GM19023 (cell line): Measurements from ENCODE around the gene RING1.

Source experiments
- ATAC-seq: cut with Tn5 transposase; IDR thresholded peaks from one replicate; pipeline ENCODE4 v1.9.1; 2021; ENCODE audit warnings: mild to moderate bottlenecking, moderate library complexity; ENCODE audit not compliant: unreplicated experiment

Gene RING1

GRCh38 chr6:33237741-33238140 is 29.4 kb downstream of the RING1 start:
- no peak for ATAC-seq

GRCh38 chr6:33241968-33242367 is 33.7 kb downstream of the RING1 start:
- no peak for ATAC-seq

- ATAC-seq = no peak
Measured at GRCh38 chr6:33243476-33243875, 35.2 kb downstream of the RING1 start.

- ATAC-seq = no peak
Measured at GRCh38 chr6:33247977-33248642, 39.8 kb downstream of the RING1 start.

GRCh38 chr6:33248643-33248931 is 40.3 kb downstream of the RING1 start:
- ATAC-seq = no peak

- ATAC-seq = peak; percentile 90
Measured at GRCh38 chr6:33248932-33249731, 40.8 kb downstream of the RING1 start.

GRCh38 chr6:33249732-33250630 is 41.7 kb downstream of the RING1 start:
- no peak for ATAC-seq

GRCh38 chr6:33250731-33251130 is 42.4 kb downstream of the RING1 start:
- ATAC-seq = no peak

- no peak for ATAC-seq
Measured at GRCh38 chr6:33251395-33252012, 43.2 kb downstream of the RING1 start.

GRCh38 chr6:33252759-33253158 is 44.5 kb downstream of the RING1 start:
- ATAC-seq = no peak

- no peak for ATAC-seq
Measured at GRCh38 chr6:33254591-33254990, 46.3 kb downstream of the RING1 start.

GRCh38 chr6:33259032-33259431 is 50.7 kb downstream of the RING1 start:
- no peak for ATAC-seq
